Choroid plexus epithelial cell (primary cell): ENCODE results near the gene TPSG1.

Source experiments
- DNase-seq: peaks from one replicate; pipeline ENCODE4 v3.0.0-alpha.2; 2010; ENCODE audit warnings: low read depth
- H3K4me3 ChIP-seq: 2 replicates; pipeline ENCODE4 v1.5.1; 2011; ENCODE audit warnings: low read depth, mild to moderate bottlenecking, control low read depth, low read length, moderate library complexity
- TF ChIP-seq, protein P1 (sequence below): conservative IDR thresholded peaks from 2 replicates; pipeline ENCODE4 v1.5.1; 2011; ENCODE audit warnings: low read depth, mild to moderate bottlenecking, control low read depth, inconsistent platforms, low read length, moderate library complexity

TPSG1 gene

DNA sequence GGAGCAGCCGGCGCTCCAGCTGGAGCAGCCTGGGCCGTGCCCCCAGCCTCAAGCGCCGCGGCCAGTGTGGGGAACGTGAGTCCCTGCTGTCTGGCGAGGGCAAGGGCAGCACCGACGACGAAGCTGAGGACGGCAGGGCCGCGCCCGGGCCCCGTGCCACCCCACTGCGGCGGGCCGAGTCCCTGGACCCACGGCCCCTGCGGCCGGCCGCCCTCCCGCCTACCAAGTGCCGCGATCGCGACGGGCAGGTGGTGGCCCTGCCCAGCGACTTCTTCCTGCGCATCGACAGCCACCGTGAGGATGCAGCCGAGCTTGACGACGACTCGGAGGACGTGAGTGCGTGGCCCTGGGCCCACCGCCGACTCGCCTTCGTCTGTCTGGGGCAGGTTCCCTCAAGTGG lies 16.0 kb downstream of the TPSG1 start:
- DNase-seq, result no peak
- TF ChIP-seq, protein P1, sequence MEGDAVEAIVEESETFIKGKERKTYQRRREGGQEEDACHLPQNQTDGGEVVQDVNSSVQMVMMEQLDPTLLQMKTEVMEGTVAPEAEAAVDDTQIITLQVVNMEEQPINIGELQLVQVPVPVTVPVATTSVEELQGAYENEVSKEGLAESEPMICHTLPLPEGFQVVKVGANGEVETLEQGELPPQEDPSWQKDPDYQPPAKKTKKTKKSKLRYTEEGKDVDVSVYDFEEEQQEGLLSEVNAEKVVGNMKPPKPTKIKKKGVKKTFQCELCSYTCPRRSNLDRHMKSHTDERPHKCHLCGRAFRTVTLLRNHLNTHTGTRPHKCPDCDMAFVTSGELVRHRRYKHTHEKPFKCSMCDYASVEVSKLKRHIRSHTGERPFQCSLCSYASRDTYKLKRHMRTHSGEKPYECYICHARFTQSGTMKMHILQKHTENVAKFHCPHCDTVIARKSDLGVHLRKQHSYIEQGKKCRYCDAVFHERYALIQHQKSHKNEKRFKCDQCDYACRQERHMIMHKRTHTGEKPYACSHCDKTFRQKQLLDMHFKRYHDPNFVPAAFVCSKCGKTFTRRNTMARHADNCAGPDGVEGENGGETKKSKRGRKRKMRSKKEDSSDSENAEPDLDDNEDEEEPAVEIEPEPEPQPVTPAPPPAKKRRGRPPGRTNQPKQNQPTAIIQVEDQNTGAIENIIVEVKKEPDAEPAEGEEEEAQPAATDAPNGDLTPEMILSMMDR, result no peak
- H3K4me3 ChIP-seq, result no peak overlapping the region

DNA sequence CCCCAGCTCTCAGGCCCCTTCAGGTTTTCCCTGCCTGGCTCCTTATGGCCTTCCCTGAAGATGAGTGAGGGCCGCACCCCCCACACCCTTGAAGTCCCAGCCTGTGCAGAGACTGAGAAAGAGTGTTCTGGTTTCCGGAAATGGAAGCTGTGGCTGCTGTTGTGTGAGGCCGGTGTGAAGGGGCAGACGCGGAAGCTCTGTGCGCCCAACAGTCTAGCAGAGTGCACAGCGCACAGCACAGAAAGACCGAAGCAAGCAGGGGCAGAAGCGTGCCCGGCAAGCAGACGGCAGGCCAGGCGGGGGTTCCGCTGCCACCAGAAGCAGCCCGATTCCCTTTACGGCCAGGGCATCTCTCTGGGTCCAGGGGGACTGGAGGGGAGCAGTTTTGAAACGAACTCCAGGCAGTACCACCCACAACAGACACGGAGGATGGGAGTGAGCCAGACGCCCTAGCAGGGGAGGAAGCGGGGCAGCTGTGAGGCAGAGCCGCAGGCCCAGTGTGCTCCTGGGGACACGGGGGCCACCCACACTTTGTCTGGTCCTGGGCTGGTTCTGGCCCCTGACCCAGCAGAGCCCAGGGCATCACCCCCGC lies 16.7 kb downstream of the TPSG1 start:
- TF ChIP-seq, protein P1, result no peak
- no peak overlapping the region for H3K4me3 ChIP-seq
- DNase-seq, result no peak

DNA sequence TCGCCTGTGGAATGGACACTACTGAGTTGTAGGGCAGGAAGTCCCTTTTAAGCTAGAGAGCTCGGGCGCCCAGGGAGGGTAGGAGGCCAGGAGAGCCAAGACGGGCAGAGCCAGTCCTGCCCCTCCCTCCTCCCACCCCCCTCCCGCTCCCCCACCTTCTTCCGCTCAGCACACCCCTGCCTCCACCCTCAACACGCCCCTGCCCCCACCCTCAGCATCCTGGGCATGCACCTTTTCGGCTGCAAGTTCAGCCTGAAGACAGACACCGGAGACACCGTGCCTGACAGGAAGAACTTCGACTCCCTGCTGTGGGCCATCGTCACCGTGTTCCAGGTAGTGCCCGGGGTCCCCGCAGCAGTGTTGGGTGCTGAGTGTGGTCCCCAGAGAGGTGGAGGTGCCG lies 18.3 kb downstream of the TPSG1 start:
- TF ChIP-seq, protein P1, result no peak
- no peak overlapping the region for H3K4me3 ChIP-seq
- no peak for DNase-seq

DNA sequence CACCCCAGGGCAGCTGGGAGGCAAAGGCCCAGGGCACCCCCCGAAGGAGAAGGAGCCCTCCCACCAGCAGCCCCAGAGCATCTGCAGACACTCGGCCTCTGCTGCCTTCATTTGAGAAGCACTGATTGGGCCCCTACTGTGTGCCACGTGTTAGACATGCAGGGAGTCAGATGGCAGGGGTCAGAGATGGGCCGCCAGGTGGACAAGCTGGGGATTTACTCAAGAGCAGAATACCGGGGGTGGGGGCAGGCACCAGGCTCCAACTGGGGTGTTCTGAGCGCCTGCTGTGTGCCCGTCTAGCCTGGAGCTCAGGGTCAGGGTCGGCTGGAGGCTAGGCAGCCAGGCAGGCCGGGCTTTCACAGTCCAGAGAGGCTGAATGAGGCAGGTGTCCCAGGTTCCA lies 18.7 kb downstream of the TPSG1 start:
- TF ChIP-seq, protein P1, result no peak
- no peak for DNase-seq
- no peak overlapping the region for H3K4me3 ChIP-seq

DNA sequence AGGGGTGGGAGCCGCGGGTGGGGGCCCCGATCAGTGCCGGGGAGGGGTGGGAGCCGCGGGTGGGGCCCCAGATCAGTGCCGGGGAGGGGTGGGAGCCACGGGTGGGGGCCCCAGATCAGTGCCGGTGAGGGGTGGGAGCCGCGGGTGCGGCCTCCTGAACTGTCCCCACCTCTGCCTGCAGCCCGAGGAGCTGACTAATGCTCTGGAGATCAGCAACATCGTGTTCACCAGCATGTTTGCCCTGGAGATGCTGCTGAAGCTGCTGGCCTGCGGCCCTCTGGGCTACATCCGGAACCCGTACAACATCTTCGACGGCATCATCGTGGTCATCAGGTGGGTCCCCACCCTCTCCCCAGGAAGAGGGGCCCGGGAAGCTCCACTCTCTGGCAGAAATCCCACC lies 20.1 kb downstream of the TPSG1 start:
- H3K4me3 ChIP-seq, result no peak overlapping the region
- TF ChIP-seq, protein P1, result no peak
- no peak for DNase-seq

DNA sequence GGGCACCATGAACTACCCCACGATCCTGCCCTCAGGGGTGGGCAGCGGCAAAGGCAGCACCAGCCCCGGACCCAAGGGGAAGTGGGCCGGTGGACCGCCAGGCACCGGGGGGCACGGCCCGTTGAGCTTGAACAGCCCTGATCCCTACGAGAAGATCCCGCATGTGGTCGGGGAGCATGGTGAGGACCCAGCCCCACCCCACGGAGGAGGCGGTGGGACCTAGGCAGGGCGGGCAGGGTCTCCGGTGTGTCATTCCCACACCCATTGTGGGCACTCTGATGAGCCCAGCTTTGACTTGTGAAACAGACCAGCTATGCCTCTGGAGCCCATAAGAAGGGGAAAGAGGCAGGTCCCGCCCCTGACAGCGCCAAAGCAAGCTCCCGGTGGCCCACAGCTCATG lies 22.8 kb downstream of the TPSG1 start:
- no peak overlapping the region for H3K4me3 ChIP-seq
- TF ChIP-seq, protein P1, result no peak
- DNase-seq, result no peak

DNA sequence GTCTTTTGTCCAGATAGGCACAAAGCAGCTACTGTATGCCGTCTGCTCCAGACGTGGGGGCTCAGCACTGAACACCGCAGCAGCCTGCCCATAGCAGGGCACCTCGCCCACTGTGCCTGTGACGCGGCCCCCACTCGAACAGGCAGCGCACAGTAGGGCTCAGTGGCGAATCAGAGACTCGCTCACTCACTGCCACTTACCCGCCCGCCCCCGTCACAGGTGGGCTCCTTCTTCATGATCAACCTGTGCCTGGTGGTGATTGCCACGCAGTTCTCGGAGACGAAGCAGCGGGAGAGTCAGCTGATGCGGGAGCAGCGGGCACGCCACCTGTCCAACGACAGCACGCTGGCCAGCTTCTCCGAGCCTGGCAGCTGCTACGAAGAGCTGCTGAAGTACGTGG lies 23.6 kb downstream of the TPSG1 start:
- H3K4me3 ChIP-seq, result no peak overlapping the region
- TF ChIP-seq, protein P1, result no peak

More for the DNA sequence above, 23.6 kb downstream of the TPSG1 start:
- DNase-seq, result no peak
